Measurements from ENCODE around the gene TCEA3. TPM values are rescaled to one million over a fixed set of nuclear protein-coding genes. Genes with fewer than 3 reads are reported as not detected.

TCEA3 gene
- total RNA-seq, 2 donors from 2014 or later, result 128 to 133 TPM

DNA sequence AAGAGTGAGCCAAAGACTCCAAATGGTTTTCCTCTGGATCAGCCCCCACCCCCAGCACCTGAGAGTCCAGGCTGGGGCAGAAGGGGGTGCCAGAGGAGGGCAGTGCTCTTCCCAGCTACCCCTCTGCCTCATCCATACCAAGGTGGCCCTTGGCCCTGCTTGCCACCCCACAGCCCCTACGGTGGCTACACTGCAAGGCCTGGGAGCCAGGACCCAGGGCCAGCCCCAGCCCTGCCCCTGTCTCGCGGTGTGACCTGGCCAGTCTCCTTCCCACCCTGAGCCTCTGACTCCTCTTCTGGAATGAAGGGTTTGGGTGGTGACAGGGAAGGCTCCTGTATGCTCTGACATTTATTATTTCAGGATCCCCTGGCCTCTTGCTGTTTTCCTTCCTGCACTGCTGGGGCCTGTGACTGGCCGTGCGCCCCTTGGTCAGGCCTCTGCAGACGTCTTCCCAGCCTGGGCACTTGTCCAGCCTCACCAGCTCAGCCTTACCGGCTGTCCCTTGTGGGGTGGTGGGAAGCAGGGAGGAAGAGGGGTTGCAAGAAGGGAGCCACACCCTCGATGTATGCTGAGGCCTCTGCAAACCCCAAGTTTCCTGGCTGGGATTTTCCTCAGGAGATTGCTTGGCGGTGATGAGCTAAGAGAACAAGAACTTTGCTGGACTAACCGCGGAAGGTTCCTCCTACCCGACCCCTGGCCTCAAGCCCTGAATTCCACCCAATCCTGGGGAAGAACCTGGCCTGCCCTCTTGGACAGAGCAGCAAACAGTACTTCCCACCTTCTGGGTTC is 45.9 kb upstream of the TCEA3 start:
- TF ChIP-seq, protein P1, sequence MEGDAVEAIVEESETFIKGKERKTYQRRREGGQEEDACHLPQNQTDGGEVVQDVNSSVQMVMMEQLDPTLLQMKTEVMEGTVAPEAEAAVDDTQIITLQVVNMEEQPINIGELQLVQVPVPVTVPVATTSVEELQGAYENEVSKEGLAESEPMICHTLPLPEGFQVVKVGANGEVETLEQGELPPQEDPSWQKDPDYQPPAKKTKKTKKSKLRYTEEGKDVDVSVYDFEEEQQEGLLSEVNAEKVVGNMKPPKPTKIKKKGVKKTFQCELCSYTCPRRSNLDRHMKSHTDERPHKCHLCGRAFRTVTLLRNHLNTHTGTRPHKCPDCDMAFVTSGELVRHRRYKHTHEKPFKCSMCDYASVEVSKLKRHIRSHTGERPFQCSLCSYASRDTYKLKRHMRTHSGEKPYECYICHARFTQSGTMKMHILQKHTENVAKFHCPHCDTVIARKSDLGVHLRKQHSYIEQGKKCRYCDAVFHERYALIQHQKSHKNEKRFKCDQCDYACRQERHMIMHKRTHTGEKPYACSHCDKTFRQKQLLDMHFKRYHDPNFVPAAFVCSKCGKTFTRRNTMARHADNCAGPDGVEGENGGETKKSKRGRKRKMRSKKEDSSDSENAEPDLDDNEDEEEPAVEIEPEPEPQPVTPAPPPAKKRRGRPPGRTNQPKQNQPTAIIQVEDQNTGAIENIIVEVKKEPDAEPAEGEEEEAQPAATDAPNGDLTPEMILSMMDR (IDR thresholded peaks at IDR 0.05), result no peak
- Histone ChIP-seq H3K27me3 (no peaks in the 10 kb centered on the region), H3K9ac (ENCODE audit: low read depth in 2 of 2, low read length in 2 of 2) (no peak overlapping the region), H3K9me3 (no peaks in the 10 kb centered on the region), H3K4me3 (no peak overlapping the region), H3K36me3 (no peaks in the 10 kb centered on the region), H3K4me1 (no peaks in the 10 kb centered on the region), H3K27ac (no peak overlapping the region)
- no peak for DNase-seq
- intact Hi-C loops (cut with DNase I), result no loop called here

GRCh38 chr1:23469372-23469982 is 44.9 kb upstream of the TCEA3 start:
- Histone ChIP-seq H3K27ac (no peak overlapping the region), H3K4me1 (no peaks in the 10 kb centered on the region), H3K9me3 (no peaks in the 10 kb centered on the region), H3K36me3 (no peaks in the 10 kb centered on the region), H3K9ac (ENCODE audit: low read depth in 2 of 2, low read length in 2 of 2) (no peak overlapping the region), H3K27me3 (no peaks in the 10 kb centered on the region), H3K4me3 (no peak overlapping the region)
- intact Hi-C loops (cut with DNase I), result no loop called here
- TF ChIP-seq, protein P1 (IDR thresholded peaks at IDR 0.05), result no peak
- no peak for DNase-seq

- H3K4me3 ChIP-seq, result no peak overlapping the region
- no peaks in the 10 kb centered on the region for H3K27me3 ChIP-seq
- no peaks in the 10 kb centered on the region for H3K9me3 ChIP-seq
- DNase-seq, result no peak
- H3K9ac ChIP-seq (ENCODE audit: low read depth in 2 of 2, low read length in 2 of 2), result no peak overlapping the region
- no peaks in the 10 kb centered on the region for H3K36me3 ChIP-seq
- no peaks in the 10 kb centered on the region for H3K4me1 ChIP-seq
- intact Hi-C loops (cut with DNase I), result no loop called here
- TF ChIP-seq, protein P1 (IDR thresholded peaks at IDR 0.05), result no peak
- H3K27ac ChIP-seq, result no peak overlapping the region
Measured at GRCh38 chr1:23466423-23466989, 42.0 kb upstream of the TCEA3 start.

- DNase-seq, result no peak
- intact Hi-C loops (cut with DNase I), result no loop called here
- TF ChIP-seq, protein P1 (IDR thresholded peaks at IDR 0.05), result no peak
- no peaks in the 10 kb centered on the region for H3K9me3 ChIP-seq
- H3K4me3 ChIP-seq, result no peak overlapping the region
- H3K4me1 ChIP-seq, result no peaks in the 10 kb centered on the region
- H3K9ac ChIP-seq (ENCODE audit: low read depth in 2 of 2, low read length in 2 of 2), result no peak overlapping the region
- H3K36me3 ChIP-seq, result no peaks in the 10 kb centered on the region
- no peaks in the 10 kb centered on the region for H3K27me3 ChIP-seq
- H3K27ac ChIP-seq, result no peak overlapping the region
Measured at GRCh38 chr1:23463286-23463685, 38.7 kb upstream of the TCEA3 start.

DNA sequence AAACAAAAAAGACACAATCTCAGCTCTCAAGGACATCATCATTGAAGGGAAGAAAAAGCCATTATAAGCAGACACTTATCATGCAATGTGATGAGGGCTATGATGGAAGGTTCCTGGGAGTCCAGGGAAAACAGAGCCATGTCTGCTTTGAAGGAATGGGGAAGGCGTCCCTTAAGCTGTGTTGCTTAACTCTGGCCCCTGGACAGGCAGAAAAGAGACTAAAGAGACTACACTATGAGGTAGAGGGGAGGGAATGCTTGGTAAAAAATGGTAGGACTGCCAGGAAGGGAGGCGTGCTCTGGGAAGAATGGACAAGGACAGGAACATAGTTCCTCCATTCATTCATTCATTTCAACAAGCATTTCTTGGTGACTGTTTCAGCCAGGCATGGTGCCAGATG is 38.2 kb upstream of the TCEA3 start:
- TF ChIP-seq, protein P1 (IDR thresholded peaks at IDR 0.05), result no peak
- no peak overlapping the region for H3K9ac ChIP-seq (ENCODE audit: low read depth in 2 of 2, low read length in 2 of 2)
- no peaks in the 10 kb centered on the region for H3K36me3 ChIP-seq
- DNase-seq, result no peak
- intact Hi-C loops (cut with DNase I), result no loop called here
- H3K4me1 ChIP-seq, result no peaks in the 10 kb centered on the region
- no peak overlapping the region for H3K27ac ChIP-seq
- no peaks in the 10 kb centered on the region for H3K27me3 ChIP-seq
- H3K9me3 ChIP-seq, result no peaks in the 10 kb centered on the region
- no peak overlapping the region for H3K4me3 ChIP-seq

Data from colonic mucosa (tissue), 4 donors.